HEK293T (cell line): Measurements from ENCODE around the gene ZNF774.
"Not testable (repeated sequence)": the region's sequence is repeated elsewhere in the genome, so short reads cannot be mapped to it uniquely, and the experiment has no call there.

Experiments used
- CTCF ChIA-PET: fragments of 350-600 bp; formaldehyde crosslinking; extraction: SDS; loops from one replicate; lab custom pipeline; 2021; ENCODE audit warnings: antibody characterized with exemption, inconsistent platforms; lab: Yijun Ruan, JAX
- POLR2A ChIA-PET: fragments of 350-600 bp; formaldehyde crosslinking; extraction: SDS; loops from one replicate; lab custom pipeline; 2020; ENCODE audit warnings: antibody characterized with exemption, inconsistent platforms; lab: Yijun Ruan, JAX
- DNase-seq: peaks from one replicate; pipeline ENCODE4 v3.0.0; 2012; ENCODE audit warnings: mixed read lengths; ENCODE audit errors: extremely low spot score
- ARNT ChIP-seq: fragments of 450-650 bp; IDR thresholded peaks from 2 replicates; pipeline ENCODE4 v1.6.1; 2017; ENCODE audit warnings: mild to moderate bottlenecking
- BHLHE40 ChIP-seq: fragments of 450-650 bp; IDR thresholded peaks from 2 replicates; pipeline ENCODE4 v1.6.1; 2016; ENCODE audit warnings: mild to moderate bottlenecking, moderate library complexity, borderline replicate concordance
- CTBP1 ChIP-seq: fragments of 450-650 bp; IDR thresholded peaks from 2 replicates; pipeline ENCODE4 v1.6.1; 2016; ENCODE audit warnings: borderline replicate concordance
- ELF4 ChIP-seq: fragments of 450-650 bp; IDR thresholded peaks from 2 replicates; pipeline ENCODE4 v1.6.1; 2017; ENCODE audit warnings: antibody characterized with exemption
- FOXA1 ChIP-seq: fragments of 450-650 bp; IDR thresholded peaks from 2 replicates; pipeline ENCODE4 v1.6.1; 2016; ENCODE audit warnings: mild to moderate bottlenecking
- FOXK2 ChIP-seq: fragments of 450-650 bp; IDR thresholded peaks from 2 replicates; pipeline ENCODE4 v1.6.1; 2016; ENCODE audit warnings: mild to moderate bottlenecking
- FOXM1 ChIP-seq: fragments of 450-650 bp; IDR thresholded peaks from 2 replicates; pipeline ENCODE4 v1.6.1; 2017; ENCODE audit warnings: mild to moderate bottlenecking, borderline replicate concordance
- HDGF ChIP-seq: fragments of 450-650 bp; IDR thresholded peaks from 2 replicates; pipeline ENCODE4 v1.6.1; 2017; ENCODE audit warnings: antibody characterized with exemption, borderline replicate concordance
- L3MBTL2 ChIP-seq: fragments of 450-650 bp; conservative IDR thresholded peaks from 2 replicates; pipeline ENCODE4 v1.6.1; 2016; ENCODE audit warnings: mild to moderate bottlenecking
- LEF1 ChIP-seq: fragments of 450-650 bp; IDR thresholded peaks from 2 replicates; pipeline ENCODE4 v1.6.1; 2017; ENCODE audit warnings: mild to moderate bottlenecking, borderline replicate concordance
- NFRKB ChIP-seq: fragments of 450-650 bp; IDR thresholded peaks from 2 replicates; pipeline ENCODE4 v1.6.1; 2016; ENCODE audit warnings: mild to moderate bottlenecking, moderate library complexity
- SP1 ChIP-seq: fragments of 450-650 bp; IDR thresholded peaks from 2 replicates; pipeline ENCODE4 v1.6.1; 2017
- SUZ12 ChIP-seq: fragments of 450-650 bp; IDR thresholded peaks from 2 replicates; pipeline ENCODE4 v1.6.1; 2016; ENCODE audit warnings: mild to moderate bottlenecking
- TARDBP ChIP-seq: fragments of 450-650 bp; IDR thresholded peaks from 2 replicates; pipeline ENCODE4 v1.6.1; 2016
- ZNF384 ChIP-seq: fragments of 450-650 bp; IDR thresholded peaks from 2 replicates; pipeline ENCODE4 v1.6.1; 2016
- TF ChIP-seq, protein P1 (sequence below): fragments of 450-650 bp; IDR thresholded peaks from 2 replicates; pipeline ENCODE4 v1.6.1; 2016

The ZNF774 gene

DNA sequence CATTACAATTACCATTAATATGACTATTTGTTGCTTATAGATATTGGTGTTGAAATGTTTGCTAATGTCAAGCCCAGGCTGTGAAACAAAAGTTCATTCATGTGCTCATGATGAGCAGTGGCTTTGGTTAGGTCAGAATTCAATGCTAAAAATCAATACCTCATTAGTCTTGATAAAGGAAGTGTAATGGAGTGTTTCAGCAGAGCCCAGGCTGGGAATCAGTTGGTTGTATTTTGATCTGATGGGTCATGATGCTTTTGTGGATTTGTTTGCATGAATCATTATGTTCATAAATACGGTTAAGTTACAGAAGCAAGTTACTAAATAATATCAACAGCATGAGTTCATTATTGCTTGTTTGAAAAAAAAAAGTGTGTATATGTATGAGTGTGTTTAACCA lies 13.6 kb upstream of the ZNF774 start:
- ChIA-PET POLR2A (no interaction called here), CTCF (no interaction called here)
- no peak for DNase-seq
- no peak for TF ChIP-seq FOXA1
- TF ChIP-seq LEF1: no peak
- TF ChIP-seq SUZ12: no peak
- no peak for TF ChIP-seq ELF4
- no peak for TF ChIP-seq TARDBP
- TF ChIP-seq ARNT: no peak
- TF ChIP-seq FOXK2: no peak
- no peak for TF ChIP-seq L3MBTL2
- no peak for TF ChIP-seq CTBP1
- TF ChIP-seq NFRKB: no peak
- TF ChIP-seq, protein P1, sequence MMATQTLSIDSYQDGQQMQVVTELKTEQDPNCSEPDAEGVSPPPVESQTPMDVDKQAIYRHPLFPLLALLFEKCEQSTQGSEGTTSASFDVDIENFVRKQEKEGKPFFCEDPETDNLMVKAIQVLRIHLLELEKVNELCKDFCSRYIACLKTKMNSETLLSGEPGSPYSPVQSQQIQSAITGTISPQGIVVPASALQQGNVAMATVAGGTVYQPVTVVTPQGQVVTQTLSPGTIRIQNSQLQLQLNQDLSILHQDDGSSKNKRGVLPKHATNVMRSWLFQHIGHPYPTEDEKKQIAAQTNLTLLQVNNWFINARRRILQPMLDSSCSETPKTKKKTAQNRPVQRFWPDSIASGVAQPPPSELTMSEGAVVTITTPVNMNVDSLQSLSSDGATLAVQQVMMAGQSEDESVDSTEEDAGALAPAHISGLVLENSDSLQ: no peak
- no peak for TF ChIP-seq ZNF384
- no peak for TF ChIP-seq HDGF
- no peak for TF ChIP-seq SP1
- no peak for TF ChIP-seq BHLHE40
- TF ChIP-seq FOXM1: no peak

DNA sequence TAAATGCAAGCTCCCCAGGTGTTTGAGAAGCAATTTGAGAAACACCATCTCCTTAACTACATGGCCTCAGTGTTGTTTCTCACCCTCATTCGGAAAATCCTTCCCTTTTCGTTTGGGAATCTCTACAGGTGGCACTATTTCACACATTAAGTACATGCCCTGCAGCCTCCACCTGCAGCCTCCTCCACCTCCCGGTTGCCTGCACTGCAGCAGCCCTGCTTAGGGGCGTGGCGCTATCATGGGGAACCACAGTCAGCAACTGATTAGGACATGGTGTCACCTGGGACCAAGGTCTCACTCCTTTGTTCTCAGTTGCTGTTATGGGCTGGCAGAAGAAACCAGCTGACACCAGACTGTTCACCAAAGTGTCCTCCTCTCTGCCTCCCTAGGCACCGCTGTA lies 11.7 kb upstream of the ZNF774 start:
- POLR2A ChIA-PET: no interaction called here

DNA sequence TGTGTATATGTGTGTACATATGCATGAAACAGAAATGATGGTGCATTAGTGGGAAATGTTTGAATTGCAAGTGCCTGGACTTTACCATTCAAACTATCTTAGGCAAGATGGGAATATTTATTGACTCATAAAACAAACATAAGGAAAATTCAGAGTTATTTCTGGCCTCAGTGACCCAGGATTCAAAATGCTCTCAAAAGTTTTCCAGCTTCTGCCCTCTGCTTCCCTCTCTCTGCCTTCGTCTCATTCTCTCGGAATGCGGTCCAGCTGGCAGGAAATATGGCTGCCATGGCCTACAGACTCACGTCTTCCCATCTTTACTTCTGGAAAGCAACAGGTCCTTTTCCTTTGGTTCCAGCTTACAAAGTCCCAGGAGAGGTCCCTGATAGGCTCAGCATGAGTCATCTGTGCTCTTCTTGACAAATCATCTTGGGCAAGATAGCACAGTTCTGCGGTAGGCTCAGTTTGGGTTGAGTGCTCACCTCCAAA lies 8.7 kb upstream of the ZNF774 start:
- CTCF ChIA-PET: interaction anchor here (1.3 kb wide), 1 partner anchor 19 kb away, joined by 3 read pairs; no protein-coding TSS in a partner anchor
- POLR2A ChIA-PET: interaction anchor here (1.9 kb wide), 1 partner anchor 8 kb away, joined by 4 read pairs; no protein-coding TSS in a partner anchor
- no peak for TF ChIP-seq BHLHE40
- TF ChIP-seq FOXK2: no peak
- no peak for TF ChIP-seq SUZ12
- TF ChIP-seq, protein P1: no peak
- TF ChIP-seq HDGF: no peak
- no peak for TF ChIP-seq LEF1
- TF ChIP-seq FOXM1: no peak
- no peak for TF ChIP-seq SP1
- no peak for TF ChIP-seq ELF4
- no peak for TF ChIP-seq L3MBTL2
- TF ChIP-seq ZNF384: no peak
- TF ChIP-seq FOXA1: no peak
- no peak for TF ChIP-seq TARDBP
- TF ChIP-seq NFRKB: no peak
- TF ChIP-seq CTBP1: no peak
- no peak for TF ChIP-seq ARNT
- DNase-seq: no peak

More for the DNA sequence above, 11.7 kb upstream of the ZNF774 start:
- TF ChIP-seq FOXA1: no peak
- no peak for TF ChIP-seq ARNT
- no peak for TF ChIP-seq BHLHE40
- TF ChIP-seq TARDBP: no peak
- no peak for TF ChIP-seq SUZ12
- TF ChIP-seq SP1: no peak
- DNase-seq: no peak
- CTCF ChIA-PET: interaction anchor here (0.6 kb wide), 1 partner anchor 45 kb away, joined by 3 read pairs; no protein-coding TSS in a partner anchor

DNA sequence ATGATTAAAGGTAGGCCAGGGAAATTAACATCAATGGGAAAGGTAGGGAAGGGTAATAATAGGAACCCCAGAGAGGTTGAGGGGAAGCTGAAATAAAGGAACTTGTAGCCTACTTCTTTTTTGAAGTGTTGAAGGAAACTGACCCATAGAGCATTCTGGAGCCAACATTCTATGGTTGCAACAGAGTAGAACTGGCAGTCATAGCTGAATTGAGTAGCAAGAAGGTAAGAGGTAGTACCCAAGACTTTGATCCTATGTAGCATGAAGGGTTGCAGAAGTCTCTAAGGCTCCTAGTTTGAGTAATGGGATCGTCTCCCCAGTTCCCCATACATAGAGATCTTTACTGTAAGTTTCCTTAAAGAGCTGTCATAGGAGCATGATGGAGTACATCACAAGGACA lies 7.4 kb upstream of the ZNF774 start:
- ChIA-PET POLR2A (no interaction called here), CTCF (interaction anchor here (0.7 kb wide), 1 partner anchor 15 kb away, joined by 4 read pairs; no protein-coding TSS in a partner anchor)
- no peak for DNase-seq

DNA sequence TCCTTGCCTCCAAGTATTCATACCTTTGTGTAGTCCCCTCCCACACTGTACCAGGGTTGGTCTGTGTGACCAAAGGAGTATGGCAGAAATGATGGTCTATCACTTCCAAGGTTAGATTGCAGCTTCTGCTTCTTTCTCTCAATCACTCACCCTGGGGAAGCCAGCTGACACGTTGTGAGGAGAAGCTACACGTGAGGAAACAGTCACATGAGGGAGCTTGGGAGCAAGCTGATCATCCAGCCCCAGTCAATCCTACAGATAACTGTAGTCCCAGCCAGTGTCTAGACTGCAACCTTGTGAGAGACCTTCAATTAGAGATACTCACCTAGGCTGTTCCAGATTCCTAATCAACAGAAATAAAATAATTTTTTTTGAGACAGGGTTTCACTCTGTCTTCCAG lies 6.2 kb upstream of the ZNF774 start:
- CTCF ChIA-PET: interaction anchor here (0.6 to 0.7 kb wide), 2 partner anchors 30 to 96 kb away, joined by 3 to 4 read pairs; partner anchors contain the start of gene TTLL13
- DNase-seq: no peak
- TF ChIP-seq FOXK2 (no peak), TARDBP (no peak), CTBP1 (no peak), BHLHE40 (no peak), FOXA1 (no peak), ELF4 (no peak), SP1 (no peak), L3MBTL2 (no peak), HDGF (no peak), FOXM1 (no peak), SUZ12 (no peak)
- TF ChIP-seq, protein P1: no peak
- POLR2A ChIA-PET: no interaction called here

More for the DNA sequence above, 7.4 kb upstream of the ZNF774 start:
- TF ChIP-seq FOXA1: no peak
- no peak for TF ChIP-seq LEF1
- TF ChIP-seq ARNT: no peak
- TF ChIP-seq SP1: no peak
- TF ChIP-seq L3MBTL2: no peak
- TF ChIP-seq ZNF384: no peak
- TF ChIP-seq ELF4: no peak
- no peak for TF ChIP-seq NFRKB
- TF ChIP-seq FOXK2: no peak
- TF ChIP-seq, protein P1: no peak

DNA sequence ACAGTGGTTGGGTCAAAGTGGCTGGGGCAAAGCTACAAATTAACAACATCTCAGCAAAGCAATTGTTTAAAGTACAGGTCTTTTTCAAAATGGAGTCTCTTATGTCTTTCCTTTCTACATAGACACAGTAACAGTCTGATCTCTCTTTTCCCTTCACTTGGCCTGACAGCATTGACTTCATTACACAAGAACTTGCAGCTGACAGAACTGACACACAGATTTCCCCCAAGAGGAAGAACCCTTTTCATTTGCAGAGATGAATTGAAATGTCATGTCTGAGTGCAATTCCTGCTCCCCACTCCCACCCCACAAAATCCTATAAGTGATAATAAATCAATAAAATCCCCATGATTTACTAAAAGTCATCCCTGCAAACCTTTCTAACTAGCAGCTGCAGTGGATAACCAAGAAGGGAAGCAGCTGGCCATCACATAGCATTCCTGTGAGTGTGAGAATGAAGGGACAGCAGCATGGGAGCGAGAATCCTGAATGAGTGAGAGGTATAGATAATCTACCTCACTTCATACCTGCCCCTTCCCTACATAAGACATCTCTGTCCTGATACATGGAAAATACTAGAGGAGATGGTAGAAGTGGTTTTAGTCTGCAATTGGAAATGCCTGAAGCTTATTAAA lies 4.5 kb upstream of the ZNF774 start:
- CTCF ChIA-PET, POLR2A ChIA-PET, DNase-seq: not testable (repeated sequence)
